MG63 (cell line): ENCODE results near the gene ARF3. TPM values are rescaled to one million over a fixed set of nuclear protein-coding genes. Genes with fewer than 3 reads are reported as not detected.

Experiments used
- DNase-seq: peaks from one replicate; pipeline ENCODE4 v3.0.0-alpha.2; 2020
- H3K27me3 ChIP-seq: fragments of 250-450 bp; sonication (Bioruptor Pico); 2 replicates; pipeline ENCODE4 v1.5.1; 2020; ENCODE audit warnings: mild to moderate bottlenecking, moderate library complexity
- H3K36me3 ChIP-seq: fragments of 250-450 bp; sonication (Bioruptor Pico); 2 replicates; pipeline ENCODE4 v1.5.1; 2020; ENCODE audit warnings: mild to moderate bottlenecking, moderate library complexity
- H3K4me3 ChIP-seq: fragments of 250-450 bp; sonication (Bioruptor Pico); 2 replicates; pipeline ENCODE4 v1.5.1; 2020; ENCODE audit warnings: mild to moderate bottlenecking, moderate library complexity
- H3K9me3 ChIP-seq: fragments of 250-450 bp; sonication (Bioruptor Pico); 2 replicates; pipeline ENCODE4 v1.5.1; 2020; ENCODE audit warnings: mild to moderate bottlenecking, moderate library complexity
- total RNA-seq: library from RNA; depleted of rRNA; stranded (reverse); fragments of >200 nt; shearing (Covaris generic); gene quantifications from 2 replicates; pipeline ENCODE4 v1.2.3, GENCODE V29; 2014; ENCODE audit warnings: low replicate concordance

Gene ARF3
- total RNA-seq, 1 experiment from 2014 or later = 77.7 TPM

- no peaks in the 10 kb centered on the region for H3K27me3 ChIP-seq
These were observed 4.6 kb downstream of the ARF3 start for GRCh38 chr12:48952691-48953090.

GRCh38 chr12:48947727-48948126 lies 9.6 kb downstream of the ARF3 start:
- no peak for DNase-seq
- Histone ChIP-seq H3K27me3 (no peaks in the 10 kb centered on the region), H3K36me3 (peaks cover 40% of the 10 kb centered on the region), H3K9me3 (no peaks in the 10 kb centered on the region), H3K4me3 (no peak overlapping the region)

More at GRCh38 chr12:48952691-48953090, 4.6 kb downstream of the ARF3 start:
- Histone ChIP-seq H3K36me3 (peaks cover 59% of the 10 kb centered on the region), H3K9me3 (no peaks in the 10 kb centered on the region), H3K4me3 (no peak overlapping the region)
- DNase-seq = no peak

DNA sequence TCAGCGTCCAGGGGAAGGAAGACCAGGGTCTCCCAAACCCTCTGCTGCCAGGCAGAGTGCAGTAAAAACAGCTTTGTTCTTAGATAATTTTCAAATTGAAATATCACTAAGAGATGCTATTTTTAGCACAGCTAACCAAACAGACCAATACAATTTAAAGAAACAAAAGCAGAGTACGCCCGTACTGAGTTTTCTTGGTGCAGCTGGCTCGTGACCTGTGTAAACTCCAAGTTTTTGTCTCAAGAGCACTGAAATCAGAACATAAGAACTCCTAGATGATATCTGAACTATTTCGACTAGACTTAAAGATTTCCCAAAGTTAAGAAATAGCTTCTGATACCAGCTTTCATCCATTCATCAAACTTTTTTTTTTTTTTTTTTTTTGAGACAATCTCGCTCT lies 10.3 kb downstream of the ARF3 start:
- no peak for DNase-seq
- no peaks in the 10 kb centered on the region for H3K9me3 ChIP-seq
- no peaks in the 10 kb centered on the region for H3K27me3 ChIP-seq
- peaks cover 36% of the 10 kb centered on the region for H3K36me3 ChIP-seq
- no peak overlapping the region for H3K4me3 ChIP-seq

DNA sequence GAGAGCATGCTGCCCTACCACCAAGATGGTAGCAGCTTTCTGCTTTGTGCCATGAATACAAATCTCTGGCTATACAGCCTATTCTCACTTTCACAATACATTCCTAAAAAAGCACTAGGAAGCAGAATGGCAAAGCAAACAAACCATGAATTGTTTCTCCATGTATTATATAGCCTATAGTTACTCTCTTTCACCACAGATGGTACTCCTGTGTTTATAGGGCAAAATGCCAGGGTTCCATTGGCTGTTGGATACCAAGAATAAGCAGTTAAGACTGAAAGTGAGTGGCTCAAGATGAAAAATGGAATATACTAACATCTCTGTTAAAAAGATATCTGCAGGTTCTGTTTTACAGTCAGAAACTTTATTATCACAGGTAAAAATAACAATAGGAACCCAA lies 11.1 kb downstream of the ARF3 start:
- Histone ChIP-seq H3K4me3 (no peak overlapping the region), H3K9me3 (no peaks in the 10 kb centered on the region), H3K27me3 (no peaks in the 10 kb centered on the region), H3K36me3 (peaks cover 36% of the 10 kb centered on the region)
- no peak for DNase-seq

- Histone ChIP-seq H3K4me3 (no peak overlapping the region), H3K27me3 (no peaks in the 10 kb centered on the region), H3K36me3 (peaks cover 49% of the 10 kb centered on the region), H3K9me3 (no peaks in the 10 kb centered on the region)
- no peak for DNase-seq
These were observed 14.1 kb downstream of the ARF3 start for GRCh38 chr12:48943221-48943620.

GRCh38 chr12:48940181-48940580 lies 17.1 kb downstream of the ARF3 start:
- Histone ChIP-seq H3K27me3 (no peaks in the 10 kb centered on the region), H3K9me3 (no peaks in the 10 kb centered on the region), H3K36me3 (peaks cover 68% of the 10 kb centered on the region), H3K4me3 (no peak overlapping the region)
- DNase-seq = no peak

- Histone ChIP-seq H3K4me3 (no peak overlapping the region), H3K27me3 (no peaks in the 10 kb centered on the region), H3K9me3 (no peaks in the 10 kb centered on the region), H3K36me3 (peaks cover 71% of the 10 kb centered on the region)
- DNase-seq = no peak
These were observed 18.5 kb downstream of the ARF3 start for GRCh38 chr12:48938805-48939204.

DNA sequence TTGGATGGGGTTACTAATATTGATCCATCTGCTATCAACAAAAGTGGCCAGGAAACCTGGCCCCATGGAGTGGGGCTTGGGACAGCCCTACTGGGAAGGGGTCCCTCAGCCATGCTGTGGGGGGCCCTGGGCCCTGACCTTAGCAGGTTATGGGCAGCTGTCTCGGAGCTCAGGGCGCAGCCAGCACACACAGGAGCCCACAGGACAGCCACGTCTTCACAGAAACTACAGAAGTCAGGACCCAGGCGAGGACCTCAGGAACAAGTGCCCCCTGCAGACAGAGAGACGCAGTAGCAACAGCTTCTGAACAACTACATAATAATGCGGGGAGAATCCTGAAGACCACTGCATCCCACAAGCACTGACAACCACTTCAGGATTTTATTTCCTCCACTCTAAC lies 20.1 kb downstream of the ARF3 start:
- peaks cover 76% of the 10 kb centered on the region for H3K36me3 ChIP-seq
- no peaks in the 10 kb centered on the region for H3K27me3 ChIP-seq
- no peak overlapping the region for H3K4me3 ChIP-seq
- no peak for DNase-seq
- no peaks in the 10 kb centered on the region for H3K9me3 ChIP-seq

- peak; percentile 48 for DNase-seq
- Histone ChIP-seq H3K4me3 (no peak overlapping the region), H3K36me3 (peaks cover 77% of the 10 kb centered on the region), H3K9me3 (no peaks in the 10 kb centered on the region), H3K27me3 (no peaks in the 10 kb centered on the region)
These were observed 20.8 kb downstream of the ARF3 start for GRCh38 chr12:48936379-48936979.

- Histone ChIP-seq H3K9me3 (no peaks in the 10 kb centered on the region), H3K36me3 (peaks cover 76% of the 10 kb centered on the region), H3K4me3 (no peak overlapping the region), H3K27me3 (no peaks in the 10 kb centered on the region)
- no peak for DNase-seq
These were observed 23.0 kb downstream of the ARF3 start for GRCh38 chr12:48934312-48934706.

- no peak for DNase-seq
- Histone ChIP-seq H3K9me3 (no peaks in the 10 kb centered on the region), H3K36me3 (peaks cover 73% of the 10 kb centered on the region), H3K4me3 (no peak overlapping the region), H3K27me3 (no peaks in the 10 kb centered on the region)
These were observed 23.5 kb downstream of the ARF3 start for GRCh38 chr12:48933664-48934311.

DNA sequence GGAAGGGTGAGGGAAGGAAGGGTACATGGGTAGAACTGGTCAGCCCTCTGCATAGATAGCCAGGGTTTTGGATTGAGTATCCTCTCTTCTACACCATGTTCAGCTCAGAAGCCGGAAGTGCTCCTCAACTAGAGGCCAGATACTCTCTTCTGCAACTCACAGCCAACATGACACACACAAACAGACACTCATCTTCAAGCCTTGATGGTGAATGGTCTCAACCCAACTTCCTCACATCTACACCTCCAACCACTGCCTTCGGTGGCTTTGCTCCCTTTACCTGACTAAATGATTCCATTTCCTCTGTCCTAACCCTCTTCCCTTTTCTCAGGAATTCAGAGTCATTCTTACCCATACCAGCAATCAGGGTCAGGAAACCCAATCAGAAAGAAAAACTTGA lies 24.4 kb downstream of the ARF3 start:
- no peak for DNase-seq
- Histone ChIP-seq H3K9me3 (no peaks in the 10 kb centered on the region), H3K36me3 (peaks cover 68% of the 10 kb centered on the region), H3K27me3 (no peaks in the 10 kb centered on the region), H3K4me3 (no peak overlapping the region)

- Histone ChIP-seq H3K4me3 (no peak overlapping the region), H3K36me3 (peaks cover 60% of the 10 kb centered on the region), H3K9me3 (no peaks in the 10 kb centered on the region), H3K27me3 (no peaks in the 10 kb centered on the region)
- DNase-seq = no peak
These were observed 26.8 kb downstream of the ARF3 start for GRCh38 chr12:48930475-48930874.

DNA sequence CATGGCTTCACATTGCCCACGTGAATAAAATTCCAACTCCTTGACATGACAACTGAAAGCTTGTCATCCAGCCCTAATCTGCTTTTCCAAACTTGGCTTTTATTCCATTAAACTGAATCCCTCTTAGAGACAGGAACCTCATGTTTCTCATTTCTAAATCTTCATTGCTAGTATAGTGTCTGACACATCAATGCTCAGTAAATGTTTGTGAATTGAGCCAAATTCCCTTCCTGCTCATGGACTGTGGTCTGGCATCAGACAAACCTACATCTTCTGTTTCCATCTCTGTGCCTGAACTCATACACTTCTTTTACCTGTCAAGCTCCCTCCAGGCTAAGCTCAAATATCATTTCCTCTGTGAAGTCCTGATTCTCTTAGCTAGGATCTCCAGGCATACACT lies 27.7 kb downstream of the ARF3 start:
- no peaks in the 10 kb centered on the region for H3K27me3 ChIP-seq
- peaks cover 55% of the 10 kb centered on the region for H3K36me3 ChIP-seq
- no peak for DNase-seq
- H3K9me3 ChIP-seq = no peaks in the 10 kb centered on the region
- no peak overlapping the region for H3K4me3 ChIP-seq

GRCh38 chr12:48927261-48927660 lies 30.0 kb downstream of the ARF3 start:
- DNase-seq = no peak
- Histone ChIP-seq H3K27me3 (no peaks in the 10 kb centered on the region), H3K4me3 (no peak overlapping the region), H3K9me3 (no peaks in the 10 kb centered on the region), H3K36me3 (peaks cover 52% of the 10 kb centered on the region)

- no peak for DNase-seq
- Histone ChIP-seq H3K4me3 (no peak within 1 kb of the TSS), H3K27me3 (no peaks in the 10 kb centered on the region), H3K9me3 (no peaks in the 10 kb centered on the region), H3K36me3 (peaks cover 51% of the 10 kb centered on the region)
These were observed 31.8 kb downstream of the ARF3 start, which contains the start of gene FKBP11 for GRCh38 chr12:48925304-48926011. Gene FKBP11, minus strand, starts transcription at chr12:48925492. Its CDS starts 64 bp downstream, at chr12:48925428.

DNA sequence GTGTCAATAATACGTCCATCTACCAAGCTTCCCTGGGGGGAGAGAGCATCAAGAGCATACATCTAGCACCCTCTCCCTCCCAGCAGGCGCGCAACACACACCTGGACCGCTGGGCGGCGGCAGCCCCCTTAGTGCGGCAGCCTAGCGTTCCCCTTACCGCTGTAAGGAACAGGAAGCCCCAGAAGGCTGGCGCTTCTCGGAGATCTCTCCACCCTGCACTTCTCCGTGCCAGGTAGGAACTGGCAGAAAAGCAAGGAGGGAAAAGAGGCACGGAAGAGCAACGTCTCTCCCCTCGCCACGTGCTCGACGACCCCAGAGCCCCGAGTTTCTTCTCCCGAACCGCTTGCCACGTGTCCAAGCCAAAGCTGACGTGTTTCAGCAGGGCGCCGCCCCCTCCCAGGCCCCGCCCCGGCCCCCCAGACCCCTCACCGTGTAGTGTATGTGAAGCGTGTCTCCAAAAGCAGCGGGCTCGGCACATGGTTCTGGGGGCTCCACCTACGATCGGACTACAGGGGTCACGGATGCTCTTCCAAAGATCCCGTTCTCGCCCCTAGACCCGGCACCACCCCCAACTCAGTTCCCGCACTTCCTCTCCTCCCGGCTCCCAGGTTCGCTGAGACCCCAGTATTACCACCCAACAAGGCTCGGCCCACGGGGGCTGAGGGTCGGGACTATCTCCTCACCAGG lies 32.5 kb downstream of the ARF3 start:
- DNase-seq = no peak
- no peaks in the 10 kb centered on the region for H3K9me3 ChIP-seq

More for the DNA sequence above, 32.5 kb downstream of the ARF3 start:
- peaks cover 46% of the 10 kb centered on the region for H3K36me3 ChIP-seq
- no peaks in the 10 kb centered on the region for H3K27me3 ChIP-seq
- no peak overlapping the region for H3K4me3 ChIP-seq
